Fibroblast of mammary gland (primary cell): ENCODE data around the gene SLC2A4RG.

Experiments used
- DNase-seq: peaks from one replicate; pipeline ENCODE4 v3.0.0-alpha.2; 2010; ENCODE audit warnings: low read depth
- H3K4me3 ChIP-seq: 2 replicates; pipeline ENCODE4 v1.5.1; 2011; ENCODE audit warnings: low read depth, mild to moderate bottlenecking, low read length, moderate library complexity; ENCODE audit not compliant: control insufficient read depth
- CTCF ChIP-seq: conservative IDR thresholded peaks from 2 replicates; pipeline ENCODE4 v1.5.1; 2011; ENCODE audit warnings: low read depth, low read length, inconsistent platforms; ENCODE audit not compliant: control insufficient read depth, insufficient read depth

Gene SLC2A4RG

DNA sequence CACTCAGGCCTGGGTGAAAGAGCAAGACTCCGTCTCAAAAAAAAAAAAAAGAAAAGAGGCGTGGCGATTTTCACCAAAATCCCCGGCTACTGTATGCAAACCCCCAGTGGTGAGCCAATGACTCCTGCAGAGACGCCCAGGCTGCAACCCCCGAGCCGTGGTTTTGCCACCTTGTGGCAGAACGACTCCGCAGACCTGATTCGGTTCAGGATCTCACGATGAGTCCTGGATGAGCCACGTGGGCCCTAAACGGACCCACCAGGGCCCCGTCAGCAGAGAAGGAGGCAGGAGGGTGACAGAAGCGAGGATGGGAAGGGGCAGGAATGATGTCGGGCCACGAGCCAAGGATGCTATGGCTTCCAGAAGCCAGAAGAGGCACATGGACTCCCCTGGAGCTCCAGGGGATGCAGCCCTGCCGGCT is 42.5 kb downstream of the SLC2A4RG start:
- no peak for TF ChIP-seq CTCF
- DNase-seq = no peak
- no peak overlapping the region for H3K4me3 ChIP-seq

DNA sequence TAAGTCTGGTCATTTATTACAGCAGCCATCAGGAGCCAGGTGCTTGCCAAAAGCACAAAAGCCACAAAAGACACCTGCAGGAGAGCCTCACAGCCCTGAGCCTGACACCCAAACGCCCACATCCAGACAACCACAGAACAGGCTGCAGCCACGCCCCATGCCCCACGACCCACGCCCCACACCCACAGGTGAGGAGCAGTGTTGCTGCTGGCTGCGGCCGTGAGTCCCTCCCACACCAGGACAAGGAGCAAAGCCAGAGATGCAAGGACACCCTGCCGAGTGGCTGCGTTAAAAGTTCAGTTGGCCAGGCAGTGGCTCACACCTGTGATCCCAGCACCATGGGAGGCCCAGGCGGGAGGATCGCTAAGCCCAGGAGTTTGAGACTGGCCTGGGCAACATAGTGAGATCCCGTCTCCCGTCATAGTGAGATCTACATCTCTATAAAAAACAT is 43.0 kb downstream of the SLC2A4RG start:
- TF ChIP-seq CTCF = no peak
- H3K4me3 ChIP-seq = no peak overlapping the region
- no peak for DNase-seq

- TF ChIP-seq CTCF = no peak
- no peak for DNase-seq
- H3K4me3 ChIP-seq = no peak overlapping the region
Observed at GRCh38 chr20:63783970-63784369, 44.4 kb downstream of the SLC2A4RG start.

- H3K4me3 ChIP-seq = no peak overlapping the region
- DNase-seq = no peak
- TF ChIP-seq CTCF = no peak
Observed at GRCh38 chr20:63785691-63786131, 46.1 kb downstream of the SLC2A4RG start.

GRCh38 chr20:63787302-63787701 is 47.7 kb downstream of the SLC2A4RG start:
- no peak for DNase-seq
- no peak for TF ChIP-seq CTCF
- no peak overlapping the region for H3K4me3 ChIP-seq

GRCh38 chr20:63787749-63788148 is 48.2 kb downstream of the SLC2A4RG start:
- no peak overlapping the region for H3K4me3 ChIP-seq
- DNase-seq = no peak
- TF ChIP-seq CTCF = no peak
